K562 (cell line): ENCODE measurements around the gene KRT75. TPM values are rescaled to one million over a fixed set of nuclear protein-coding genes. Genes with fewer than 3 reads are reported as not detected.

Source experiments
- polyA plus RNA-seq, 8 experiments: library from polyadenylated mRNA; depleted of rRNA in 4 of 8; stranded (reverse) in 5 of 8; unstranded in 3 of 8; fragments of >200 nt; fragmentation: Nextera tagmentation in 2 of 8; fragmentation: Illumina TruSeq in 1 of 8; extraction: Ambion mirVana in 2 of 8; extraction: Trizol in 1 of 8; gene quantifications; 2 replicates each; pipeline versions ENCODE4 v1.2.1 to v1.2.3, GENCODE V29; 2011 to 2014; ENCODE audit warnings: inconsistent platforms in 1 of 8, missing spikeins in 1 of 8
- total RNA-seq, 7 experiments: library from RNA; depleted of rRNA in 6 of 7; stranded (reverse); fragments of >200 nt in 6 of 7; fragmentation: Illumina TruSeq in 2 of 7; extraction: Trizol in 2 of 7; gene quantifications; 2 replicates each; pipeline versions ENCODE4 v1.2.1 to v1.2.3, GENCODE V29; 2011 to 2021; ENCODE audit warnings: low replicate concordance in 1 of 7
- TF ChIP-seq, protein P1 (sequence below): fragments of 250-450 bp; sonication (Bioruptor Pico); IDR thresholded peaks from 2 replicates; pipeline ENCODE4 v1.4.0; 2020
- TF ChIP-seq, protein P2 (sequence below): sonication (generic); formaldehyde crosslinking; IDR thresholded peaks from 2 replicates; pipeline ENCODE4 v1.8.1; 2023; ENCODE audit warnings: mild to moderate bottlenecking, missing genetic modification reagents
- TF ChIP-seq, protein P3 (sequence below): fragments of 250-450 bp; sonication (Bioruptor Pico); IDR thresholded peaks from 2 replicates; pipeline ENCODE4 v1.4.0; 2020; ENCODE audit warnings: borderline replicate concordance
- TF ChIP-seq, protein P4 (sequence below): fragments of 450-650 bp; formaldehyde crosslinking; IDR thresholded peaks from 2 replicates; pipeline ENCODE4 v1.4.0; 2020; ENCODE audit warnings: mild to moderate bottlenecking

KRT75 gene
- total and polyA plus RNA-seq, 9 of the 15 experiments (the other 6 are each of a cell fraction or from before 2014, with no cell fraction given) = not detected

DNA sequence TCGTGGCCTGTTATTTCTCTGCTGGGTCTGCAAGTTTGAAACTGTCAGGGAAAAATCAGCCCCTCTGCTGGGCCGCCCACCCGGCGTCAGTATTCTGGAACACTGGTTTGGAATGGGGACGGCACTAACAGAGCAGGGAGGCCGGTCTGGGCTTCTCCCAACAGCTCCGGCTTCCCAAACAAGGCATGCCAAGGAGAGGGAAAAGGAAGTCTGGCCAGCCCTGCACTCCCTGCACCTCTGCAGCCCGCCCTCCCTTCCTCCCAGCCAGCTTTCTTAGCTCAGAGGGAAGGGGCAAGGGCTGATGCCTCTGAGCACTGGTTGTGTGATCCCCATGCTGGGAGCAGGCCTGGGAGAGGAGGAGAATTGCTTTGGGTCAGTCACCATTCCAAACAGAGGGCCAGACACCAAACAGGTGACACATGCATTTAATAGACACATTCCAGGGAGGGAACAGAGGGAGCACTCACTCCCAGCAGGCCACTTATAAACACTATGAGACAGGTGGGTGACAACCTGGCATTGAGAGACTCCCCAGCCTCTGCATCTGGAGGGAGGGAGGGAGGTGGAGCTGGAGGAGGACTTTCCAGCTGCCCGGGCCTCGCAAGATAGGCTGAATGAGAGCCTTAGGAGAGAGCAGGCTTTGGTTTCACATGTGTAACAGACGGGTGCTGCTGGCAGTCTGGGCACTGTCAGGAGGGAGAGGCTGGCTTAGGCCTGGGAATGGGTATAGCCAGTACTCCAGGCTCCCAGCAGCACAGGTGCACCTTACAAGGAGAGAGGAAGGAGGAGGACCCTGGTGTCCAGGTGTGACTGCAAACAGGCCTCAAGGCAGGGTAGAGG lies 10.3 kb downstream of the KRT75 start (continued):
- TF ChIP-seq, protein P1, sequence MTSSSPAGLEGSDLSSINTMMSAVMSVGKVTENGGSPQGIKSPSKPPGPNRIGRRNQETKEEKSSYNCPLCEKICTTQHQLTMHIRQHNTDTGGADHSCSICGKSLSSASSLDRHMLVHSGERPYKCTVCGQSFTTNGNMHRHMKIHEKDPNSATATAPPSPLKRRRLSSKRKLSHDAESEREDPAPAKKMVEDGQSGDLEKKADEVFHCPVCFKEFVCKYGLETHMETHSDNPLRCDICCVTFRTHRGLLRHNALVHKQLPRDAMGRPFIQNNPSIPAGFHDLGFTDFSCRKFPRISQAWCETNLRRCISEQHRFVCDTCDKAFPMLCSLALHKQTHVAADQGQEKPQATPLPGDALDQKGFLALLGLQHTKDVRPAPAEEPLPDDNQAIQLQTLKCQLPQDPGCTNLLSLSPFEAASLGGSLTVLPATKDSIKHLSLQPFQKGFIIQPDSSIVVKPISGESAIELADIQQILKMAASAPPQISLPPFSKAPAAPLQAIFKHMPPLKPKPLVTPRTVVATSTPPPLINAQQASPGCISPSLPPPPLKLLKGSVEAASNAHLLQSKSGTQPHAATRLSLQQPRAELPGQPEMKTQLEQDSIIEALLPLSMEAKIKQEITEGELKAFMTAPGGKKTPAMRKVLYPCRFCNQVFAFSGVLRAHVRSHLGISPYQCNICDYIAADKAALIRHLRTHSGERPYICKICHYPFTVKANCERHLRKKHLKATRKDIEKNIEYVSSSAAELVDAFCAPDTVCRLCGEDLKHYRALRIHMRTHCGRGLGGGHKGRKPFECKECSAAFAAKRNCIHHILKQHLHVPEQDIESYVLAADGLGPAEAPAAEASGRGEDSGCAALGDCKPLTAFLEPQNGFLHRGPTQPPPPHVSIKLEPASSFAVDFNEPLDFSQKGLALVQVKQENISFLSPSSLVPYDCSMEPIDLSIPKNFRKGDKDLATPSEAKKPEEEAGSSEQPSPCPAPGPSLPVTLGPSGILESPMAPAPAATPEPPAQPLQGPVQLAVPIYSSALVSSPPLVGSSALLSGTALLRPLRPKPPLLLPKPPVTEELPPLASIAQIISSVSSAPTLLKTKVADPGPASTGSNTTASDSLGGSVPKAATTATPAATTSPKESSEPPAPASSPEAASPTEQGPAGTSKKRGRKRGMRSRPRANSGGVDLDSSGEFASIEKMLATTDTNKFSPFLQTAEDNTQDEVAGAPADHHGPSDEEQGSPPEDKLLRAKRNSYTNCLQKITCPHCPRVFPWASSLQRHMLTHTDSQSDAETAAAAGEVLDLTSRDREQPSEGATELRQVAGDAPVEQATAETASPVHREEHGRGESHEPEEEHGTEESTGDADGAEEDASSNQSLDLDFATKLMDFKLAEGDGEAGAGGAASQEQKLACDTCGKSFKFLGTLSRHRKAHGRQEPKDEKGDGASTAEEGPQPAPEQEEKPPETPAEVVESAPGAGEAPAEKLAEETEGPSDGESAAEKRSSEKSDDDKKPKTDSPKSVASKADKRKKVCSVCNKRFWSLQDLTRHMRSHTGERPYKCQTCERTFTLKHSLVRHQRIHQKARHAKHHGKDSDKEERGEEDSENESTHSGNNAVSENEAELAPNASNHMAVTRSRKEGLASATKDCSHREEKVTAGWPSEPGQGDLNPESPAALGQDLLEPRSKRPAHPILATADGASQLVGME (CRISPR knock-in tag) = no peak
- TF ChIP-seq, protein P2, sequence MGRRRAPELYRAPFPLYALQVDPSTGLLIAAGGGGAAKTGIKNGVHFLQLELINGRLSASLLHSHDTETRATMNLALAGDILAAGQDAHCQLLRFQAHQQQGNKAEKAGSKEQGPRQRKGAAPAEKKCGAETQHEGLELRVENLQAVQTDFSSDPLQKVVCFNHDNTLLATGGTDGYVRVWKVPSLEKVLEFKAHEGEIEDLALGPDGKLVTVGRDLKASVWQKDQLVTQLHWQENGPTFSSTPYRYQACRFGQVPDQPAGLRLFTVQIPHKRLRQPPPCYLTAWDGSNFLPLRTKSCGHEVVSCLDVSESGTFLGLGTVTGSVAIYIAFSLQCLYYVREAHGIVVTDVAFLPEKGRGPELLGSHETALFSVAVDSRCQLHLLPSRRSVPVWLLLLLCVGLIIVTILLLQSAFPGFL = no peak
- TF ChIP-seq, protein P3, sequence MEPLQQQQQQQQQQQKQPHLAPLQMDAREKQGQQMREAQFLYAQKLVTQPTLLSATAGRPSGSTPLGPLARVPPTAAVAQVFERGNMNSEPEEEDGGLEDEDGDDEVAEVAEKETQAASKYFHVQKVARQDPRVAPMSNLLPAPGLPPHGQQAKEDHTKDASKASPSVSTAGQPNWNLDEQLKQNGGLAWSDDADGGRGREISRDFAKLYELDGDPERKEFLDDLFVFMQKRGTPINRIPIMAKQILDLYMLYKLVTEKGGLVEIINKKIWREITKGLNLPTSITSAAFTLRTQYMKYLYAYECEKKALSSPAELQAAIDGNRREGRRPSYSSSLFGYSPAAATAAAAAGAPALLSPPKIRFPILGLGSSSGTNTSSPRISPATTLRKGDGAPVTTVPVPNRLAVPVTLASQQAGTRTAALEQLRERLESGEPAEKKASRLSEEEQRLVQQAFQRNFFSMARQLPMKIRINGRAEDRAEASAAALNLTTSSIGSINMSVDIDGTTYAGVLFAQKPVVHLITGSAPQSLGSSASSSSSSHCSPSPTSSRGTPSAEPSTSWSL = no peak
- TF ChIP-seq, protein P4, sequence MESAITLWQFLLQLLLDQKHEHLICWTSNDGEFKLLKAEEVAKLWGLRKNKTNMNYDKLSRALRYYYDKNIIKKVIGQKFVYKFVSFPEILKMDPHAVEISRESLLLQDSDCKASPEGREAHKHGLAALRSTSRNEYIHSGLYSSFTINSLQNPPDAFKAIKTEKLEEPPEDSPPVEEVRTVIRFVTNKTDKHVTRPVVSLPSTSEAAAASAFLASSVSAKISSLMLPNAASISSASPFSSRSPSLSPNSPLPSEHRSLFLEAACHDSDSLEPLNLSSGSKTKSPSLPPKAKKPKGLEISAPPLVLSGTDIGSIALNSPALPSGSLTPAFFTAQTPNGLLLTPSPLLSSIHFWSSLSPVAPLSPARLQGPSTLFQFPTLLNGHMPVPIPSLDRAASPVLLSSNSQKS = no peak
